B cell (primary cell): ENCODE data around the gene CFAP221. TPM values are rescaled to one million over a fixed set of nuclear protein-coding genes. Genes with fewer than 3 reads are reported as not detected.

Source experiments
- ATAC-seq: fragments of 200-7000 bp; cut with Tn5 transposase; one replicate; pipeline ENCODE4 v1.10.0; 2021; ENCODE audit warnings: low read depth, mild to moderate bottlenecking, moderate number of reproducible peaks, moderate library complexity
- CTCF ChIA-PET: fragments of 350-600 bp; sonication (Branson Sonifier 250); formaldehyde crosslinking; loops from one replicate; lab custom pipeline; 2021; ENCODE audit warnings: antibody characterized with exemption, inconsistent platforms; lab: Charles Lee
- POLR2A ChIA-PET: fragments of 350-600 bp; sonication (Branson Sonifier 250); formaldehyde crosslinking; loops from one replicate; lab custom pipeline; 2021; ENCODE audit warnings: antibody characterized with exemption; lab: Charles Lee
- DNase-seq: peaks from one replicate; pipeline ENCODE4 v3.0.0; 2013
- H2AFZ ChIP-seq: 2 replicates; pipeline ENCODE4 v1.6.1; 2012; ENCODE audit warnings: mild to moderate bottlenecking, low read depth, low read length; ENCODE audit not compliant: insufficient read depth, poor library complexity, severe bottlenecking
- H3K27ac ChIP-seq, 2 donors: 1 replicate in 1 of 2; 2 replicates in 1 of 2; pipeline ENCODE4 v1.5.1; 2012 to 2013; ENCODE audit warnings: low read length in 2 of 2, mild to moderate bottlenecking in 2 of 2, moderate library complexity in 1 of 2
- H3K27me3 ChIP-seq, 4 experiments: fragments of 200-600 bp in 1 of 4; sonication (generic) in 1 of 4; replicated peaks in 1 of 4; 1 replicate in 2 of 4; 2 replicates in 2 of 4; pipeline versions ENCODE4 v1.6.1 to v1.7.0; 2013 to 2016; ENCODE audit warnings: low read length in 3 of 4, mild to moderate bottlenecking in 2 of 4, mixed read lengths in 1 of 4, moderate library complexity in 1 of 4; ENCODE audit not compliant: insufficient read depth in 4 of 4, control insufficient read depth in 3 of 4; ENCODE audit errors: control extremely low read depth in 1 of 4
- H3K36me3 ChIP-seq, 2 experiments: replicated peaks in 1 of 2; 1 replicate in 1 of 2; 2 replicates in 1 of 2; pipeline versions ENCODE4 v1.6.1 to v1.7.1; 2013; ENCODE audit warnings: low read length in 1 of 2; ENCODE audit not compliant: insufficient read depth in 2 of 2, control insufficient read depth in 1 of 2; ENCODE audit errors: control extremely low read depth in 1 of 2, extremely low read depth in 1 of 2
- H3K4me1 ChIP-seq, 2 donors: fragments of 200-600 bp in 1 of 2; sonication (generic) in 1 of 2; 1 replicate in 1 of 2; 2 replicates in 1 of 2; pipeline versions ENCODE4 v1.5.1 to v1.6.1; 2013 to 2017; ENCODE audit warnings: low read length in 2 of 2; ENCODE audit not compliant: control insufficient read depth in 2 of 2, insufficient read depth in 2 of 2
- H3K4me2 ChIP-seq: replicated peaks from 2 replicates; pipeline ENCODE3; 2012; ENCODE audit warnings: mild to moderate bottlenecking, low read depth, low read length; ENCODE audit not compliant: poor library complexity, severe bottlenecking
- H3K4me3 ChIP-seq, 5 experiments: fragments of 200-600 bp in 1 of 5; sonication (generic) in 1 of 5; 1 replicate in 3 of 5; 2 replicates in 2 of 5; pipeline versions ENCODE4 v1.5.1 to v1.7.0; 2011 to 2016; ENCODE audit warnings: low read length in 4 of 5, mild to moderate bottlenecking in 4 of 5, low read depth in 2 of 5, control low read depth in 1 of 5, moderate library complexity in 1 of 5; ENCODE audit not compliant: insufficient read depth in 1 of 5; ENCODE audit errors: control extremely low read depth in 1 of 5, extremely low read depth in 1 of 5
- H3K79me2 ChIP-seq: fragments of 200-600 bp; sonication (generic); one replicate; pipeline ENCODE4 v1.6.0; 2016; ENCODE audit warnings: low read length; ENCODE audit not compliant: control insufficient read depth, insufficient read depth
- H3K9ac ChIP-seq: fragments of 200-600 bp; sonication (generic); 2 replicates; pipeline ENCODE4 v1.6.1; 2017; ENCODE audit warnings: mild to moderate bottlenecking, low read length, moderate library complexity
- H3K9me3 ChIP-seq, 3 donors: one replicate each; pipeline versions ENCODE4 v1.6.1 to v1.7.1; 2013; ENCODE audit warnings: low read length in 2 of 3; ENCODE audit not compliant: control insufficient read depth in 2 of 3, insufficient read depth in 1 of 3; ENCODE audit errors: control extremely low read depth in 1 of 3
- H4K20me1 ChIP-seq: 2 replicates; pipeline ENCODE4 v1.6.0; 2012; ENCODE audit warnings: mild to moderate bottlenecking, low read length; ENCODE audit not compliant: insufficient read depth, control insufficient read depth, poor library complexity, severe bottlenecking
- H3K27ac Mint-ChIP-seq: one replicate; pipeline ENCODE4 v1.8.0; 2021; ENCODE audit warnings: mixed read lengths
- H3K27me3 Mint-ChIP-seq: one replicate; pipeline ENCODE4 v1.8.0; 2021; ENCODE audit warnings: mixed read lengths
- H3K4me1 Mint-ChIP-seq: one replicate; pipeline ENCODE4 v1.8.0; 2021; ENCODE audit warnings: mixed read lengths
- H3K4me3 Mint-ChIP-seq: one replicate; pipeline ENCODE4 v1.8.0; 2021; ENCODE audit warnings: mixed read lengths
- H3K9me3 Mint-ChIP-seq: one replicate; pipeline ENCODE4 v1.8.0; 2022; ENCODE audit warnings: mixed read lengths; ENCODE audit not compliant: insufficient read depth
- CTCF ChIP-seq: fragments of 200-600 bp; IDR thresholded peaks from one replicate; pipeline ENCODE4 v1.8.0; 2022; ENCODE audit warnings: antibody characterized with exemption, mild to moderate bottlenecking
- EZH2 ChIP-seq: IDR thresholded peaks from 2 replicates; pipeline ENCODE4 v1.6.1; 2012; ENCODE audit warnings: borderline replicate concordance, low read depth, mild to moderate bottlenecking, moderate library complexity, low read length; ENCODE audit not compliant: insufficient read depth, poor library complexity, severe bottlenecking
- WGBS: methylation state at CpG from one replicate; pipeline ENCODE4 v1.1.5; 2013; ENCODE audit warnings: missing lambda C conversion rate; ENCODE audit not compliant: insufficient coverage; 5-methylcytosine and 5-hydroxymethylcytosine counted together
- intact Hi-C: fragments of 100-400 bp; cut with micrococcal nuclease; formaldehyde crosslinking; loops from one replicate; pipeline ENCODE4 v1.10.0; 2022
- polyA plus RNA-seq: library from polyadenylated mRNA; depleted of rRNA; stranded (reverse); fragments of >200 nt; gene quantifications from 2 replicates; pipeline ENCODE4 v1.2.3, GENCODE V29; 2012
- total RNA-seq, 2 donors: library from RNA; stranded (reverse); fragments of 120-200 nt in 1 of 2; gene quantifications; 1 replicate in 1 of 2; 2 replicates in 1 of 2; pipeline versions ENCODE4 v1.2.3 to v1.2.4, GENCODE V29; 2013 to 2022

Gene CFAP221
- total and polyA plus RNA-seq, 2 donors (not counting 1 experiment from before 2014, with no cell fraction given), result not detected

DNA sequence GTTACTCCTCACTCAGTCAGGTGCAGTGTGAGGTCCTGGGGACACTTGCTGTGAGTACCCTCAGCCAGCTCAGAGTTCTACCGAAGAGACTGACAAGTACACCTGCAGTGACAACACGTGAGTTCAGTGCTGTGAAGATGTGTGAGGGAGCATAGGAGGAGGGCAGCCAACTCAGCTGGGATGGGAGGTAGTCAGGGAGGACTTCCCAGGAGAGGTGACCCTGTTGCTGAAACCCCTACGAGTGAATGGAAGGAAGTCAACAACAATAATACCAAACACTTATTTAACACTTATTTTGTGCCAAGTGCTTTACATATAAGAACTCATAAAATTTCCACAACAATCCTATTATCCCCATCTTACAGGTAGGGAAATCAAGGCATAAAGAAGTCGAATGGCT lies 145.0 kb downstream of the CFAP221 start:
- CTCF ChIA-PET, result no interaction called here
- DNase-seq (no peak), ATAC-seq (no peak)
- Histone ChIP-seq H4K20me1 (no peaks in the 10 kb centered on the region), H3K27ac (no peak overlapping the region), H3K9ac (no peak overlapping the region), H2AFZ (no peak overlapping the region), H3K4me3 (no peak overlapping the region), H3K36me3 (peaks cover 0 to 13% of the 10 kb centered on the region in 2 experiments), H3K27me3 (peaks cover 0 to under 1% (median 0%) of the 10 kb centered on the region in 4 experiments), H3K4me1 (no peaks in the 10 kb centered on the region), H3K9me3 (no peaks in the 10 kb centered on the region), H3K79me2 (no peaks in the 10 kb centered on the region), H3K4me2 (no peak overlapping the region)
- H3K9me3 Mint-ChIP-seq, result no peaks in the 10 kb centered on the region
- no peak overlapping the region for H3K4me3 Mint-ChIP-seq
- H3K27me3 Mint-ChIP-seq, result no peaks in the 10 kb centered on the region
- intact Hi-C loops, result no loop called here
- POLR2A ChIA-PET, result no interaction called here
- H3K27ac Mint-ChIP-seq, result no peak overlapping the region
- WGBS, result 88% methylated on average over 3 of the region's 4 CpGs
- TF ChIP-seq EZH2 (no peak), CTCF (no peak)
- no peaks in the 10 kb centered on the region for H3K4me1 Mint-ChIP-seq

GRCh38 chr2:119691189-119691588 lies 146.9 kb downstream of the CFAP221 start:
- TF ChIP-seq EZH2 (no peak), CTCF (no peak)
- Histone ChIP-seq H2AFZ (no peak overlapping the region), H3K9me3 (peaks cover 0 to 3% (median 0%) of the 10 kb centered on the region in 3 donors), H3K27me3 (peaks cover 0 to 12% (median 5%) of the 10 kb centered on the region in 4 experiments), H3K27ac (no peak overlapping the region), H3K4me1 (no peaks in the 10 kb centered on the region), H3K9ac (no peak overlapping the region), H3K36me3 (peaks cover 0 to 13% of the 10 kb centered on the region in 2 experiments), H3K4me3 (no peak overlapping the region), H4K20me1 (no peaks in the 10 kb centered on the region), H3K79me2 (no peaks in the 10 kb centered on the region), H3K4me2 (no peak overlapping the region)
- ChIA-PET CTCF (no interaction called here), POLR2A (no interaction called here)
- 96% methylated on average over 7 of the region's 7 CpGs for WGBS
- Mint-ChIP-seq H3K4me1 (no peaks in the 10 kb centered on the region), H3K4me3 (no peak overlapping the region), H3K27me3 (peaks cover 3% of the 10 kb centered on the region), H3K27ac (no peak overlapping the region), H3K9me3 (no peaks in the 10 kb centered on the region)
- intact Hi-C loops, result no loop called here
- ATAC-seq (no peak), DNase-seq (no peak)
